HL-60 (cell line): ENCODE results near the gene FOXA1.

Experiments used
- GABPA ChIP-seq: IDR thresholded peaks from 2 replicates; pipeline ENCODE4 v1.6.1; 2012; ENCODE audit warnings: low read depth
- POLR2AphosphoS5 ChIP-seq: IDR thresholded peaks from 2 replicates; pipeline ENCODE4 v1.6.1; 2012; ENCODE audit warnings: low read depth
- SPI1 ChIP-seq: IDR thresholded peaks from 2 replicates; pipeline ENCODE4 v1.6.1; 2012; ENCODE audit warnings: low read depth, mild to moderate bottlenecking, borderline replicate concordance
- TF ChIP-seq, protein P1 (sequence below): IDR thresholded peaks from one replicate; pipeline ENCODE4 v1.5.1; 2011; ENCODE audit warnings: low read length, control low read depth, inconsistent platforms; ENCODE audit not compliant: insufficient read depth
- TF ChIP-seq, protein P2 (sequence below): IDR thresholded peaks from 2 replicates; pipeline ENCODE4 v1.6.1; 2012; ENCODE audit warnings: low read depth; ENCODE audit not compliant: insufficient replicate concordance

DNA sequence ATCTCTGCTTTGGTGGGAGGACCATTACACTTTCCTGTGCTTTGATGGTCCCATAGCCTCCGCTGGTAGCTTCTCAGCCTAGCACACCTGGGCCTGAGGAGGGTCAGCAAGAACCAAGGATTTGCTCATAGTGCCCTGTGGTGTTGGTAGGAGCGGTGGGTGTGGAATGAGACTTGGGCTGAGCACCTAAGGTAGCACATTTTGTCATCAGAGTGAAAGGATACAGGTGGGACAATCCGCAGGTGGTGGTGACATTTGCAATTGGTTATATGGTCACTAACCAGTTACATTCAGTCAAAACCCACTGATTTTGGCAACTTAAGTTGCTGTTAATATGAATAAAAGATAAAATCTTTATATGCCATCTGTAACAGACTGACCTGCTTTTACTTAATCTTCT, 47.1 kb upstream of the FOXA1 start:
- TF ChIP-seq, protein P1, sequence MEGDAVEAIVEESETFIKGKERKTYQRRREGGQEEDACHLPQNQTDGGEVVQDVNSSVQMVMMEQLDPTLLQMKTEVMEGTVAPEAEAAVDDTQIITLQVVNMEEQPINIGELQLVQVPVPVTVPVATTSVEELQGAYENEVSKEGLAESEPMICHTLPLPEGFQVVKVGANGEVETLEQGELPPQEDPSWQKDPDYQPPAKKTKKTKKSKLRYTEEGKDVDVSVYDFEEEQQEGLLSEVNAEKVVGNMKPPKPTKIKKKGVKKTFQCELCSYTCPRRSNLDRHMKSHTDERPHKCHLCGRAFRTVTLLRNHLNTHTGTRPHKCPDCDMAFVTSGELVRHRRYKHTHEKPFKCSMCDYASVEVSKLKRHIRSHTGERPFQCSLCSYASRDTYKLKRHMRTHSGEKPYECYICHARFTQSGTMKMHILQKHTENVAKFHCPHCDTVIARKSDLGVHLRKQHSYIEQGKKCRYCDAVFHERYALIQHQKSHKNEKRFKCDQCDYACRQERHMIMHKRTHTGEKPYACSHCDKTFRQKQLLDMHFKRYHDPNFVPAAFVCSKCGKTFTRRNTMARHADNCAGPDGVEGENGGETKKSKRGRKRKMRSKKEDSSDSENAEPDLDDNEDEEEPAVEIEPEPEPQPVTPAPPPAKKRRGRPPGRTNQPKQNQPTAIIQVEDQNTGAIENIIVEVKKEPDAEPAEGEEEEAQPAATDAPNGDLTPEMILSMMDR = no peak
- TF ChIP-seq, protein P2, sequence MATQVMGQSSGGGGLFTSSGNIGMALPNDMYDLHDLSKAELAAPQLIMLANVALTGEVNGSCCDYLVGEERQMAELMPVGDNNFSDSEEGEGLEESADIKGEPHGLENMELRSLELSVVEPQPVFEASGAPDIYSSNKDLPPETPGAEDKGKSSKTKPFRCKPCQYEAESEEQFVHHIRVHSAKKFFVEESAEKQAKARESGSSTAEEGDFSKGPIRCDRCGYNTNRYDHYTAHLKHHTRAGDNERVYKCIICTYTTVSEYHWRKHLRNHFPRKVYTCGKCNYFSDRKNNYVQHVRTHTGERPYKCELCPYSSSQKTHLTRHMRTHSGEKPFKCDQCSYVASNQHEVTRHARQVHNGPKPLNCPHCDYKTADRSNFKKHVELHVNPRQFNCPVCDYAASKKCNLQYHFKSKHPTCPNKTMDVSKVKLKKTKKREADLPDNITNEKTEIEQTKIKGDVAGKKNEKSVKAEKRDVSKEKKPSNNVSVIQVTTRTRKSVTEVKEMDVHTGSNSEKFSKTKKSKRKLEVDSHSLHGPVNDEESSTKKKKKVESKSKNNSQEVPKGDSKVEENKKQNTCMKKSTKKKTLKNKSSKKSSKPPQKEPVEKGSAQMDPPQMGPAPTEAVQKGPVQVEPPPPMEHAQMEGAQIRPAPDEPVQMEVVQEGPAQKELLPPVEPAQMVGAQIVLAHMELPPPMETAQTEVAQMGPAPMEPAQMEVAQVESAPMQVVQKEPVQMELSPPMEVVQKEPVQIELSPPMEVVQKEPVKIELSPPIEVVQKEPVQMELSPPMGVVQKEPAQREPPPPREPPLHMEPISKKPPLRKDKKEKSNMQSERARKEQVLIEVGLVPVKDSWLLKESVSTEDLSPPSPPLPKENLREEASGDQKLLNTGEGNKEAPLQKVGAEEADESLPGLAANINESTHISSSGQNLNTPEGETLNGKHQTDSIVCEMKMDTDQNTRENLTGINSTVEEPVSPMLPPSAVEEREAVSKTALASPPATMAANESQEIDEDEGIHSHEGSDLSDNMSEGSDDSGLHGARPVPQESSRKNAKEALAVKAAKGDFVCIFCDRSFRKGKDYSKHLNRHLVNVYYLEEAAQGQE = no peak
- TF ChIP-seq POLR2AphosphoS5 = no peak
- TF ChIP-seq GABPA = no peak
- TF ChIP-seq SPI1 = no peak
